GM12892 (cell line): Measurements from ENCODE around the gene CIT.

Experiments used
- POLR2A ChIP-seq: IDR thresholded peaks from 2 replicates; pipeline ENCODE4 v1.6.1; 2011; ENCODE audit warnings: low read depth, low read length, control low read depth
- TAF1 ChIP-seq: IDR thresholded peaks from 2 replicates; pipeline ENCODE4 v1.6.1; 2011; ENCODE audit warnings: low read depth, mild to moderate bottlenecking, control low read depth, low read length, borderline replicate concordance

DNA sequence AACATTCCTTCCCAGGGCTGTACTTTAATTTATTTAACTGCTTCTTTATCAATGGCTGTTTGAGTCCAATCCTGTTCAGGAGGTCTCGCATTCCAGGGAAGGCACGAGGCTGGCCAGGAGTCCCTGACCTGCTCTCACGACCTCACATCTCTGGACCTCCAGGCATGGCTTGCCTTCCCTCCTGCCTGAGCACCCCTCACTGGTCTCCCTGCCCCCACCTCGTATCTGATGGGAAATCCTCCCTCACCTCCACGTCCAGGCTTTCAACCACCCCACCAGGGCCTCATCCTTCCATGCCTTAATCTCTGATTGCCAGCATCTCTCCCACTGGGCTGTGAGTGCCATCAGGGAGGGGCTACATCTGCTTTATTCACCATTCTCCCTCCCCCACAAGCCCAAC, 180.2 kb downstream of the CIT start:
- TF ChIP-seq TAF1 (no peak), POLR2A (no peak)
